ENCODE data around the gene RAB11FIP5.

- TF ChIP-seq CTCF (conservative IDR thresholded peaks at IDR 0.05; ENCODE audit: low read depth, low read length) (no peak), EZH2phosphoT487 (IDR thresholded peaks at IDR 0.05; ENCODE audit: borderline replicate concordance, low read length) (no peak)
These were observed 24.5 kb downstream of the RAB11FIP5 start for GRCh38 chr2:73088211-73088610.

Data from PC-3 (cell line).